Neural progenitor cell (in vitro differentiated cells): ENCODE results near the gene PTPRN2. TPM values are rescaled to one million over a fixed set of nuclear protein-coding genes. Genes with fewer than 3 reads are reported as not detected.
A peak's percentile ranks its signal among the peaks of the same experiment; 100 is the strongest.

Experiments used
- DNase-seq: peaks from one replicate; pipeline ENCODE4 v3.0.0-alpha.2; 2016; ENCODE audit warnings: low spot score
- H2AFZ ChIP-seq: fragments of 200-600 bp; sonication (generic); replicated peaks from 2 replicates; pipeline ENCODE4 v1.6.1; 2016; ENCODE audit warnings: antibody characterized with exemption
- H3F3A ChIP-seq: fragments of 200-600 bp; sonication (generic); 2 replicates; pipeline ENCODE4 v1.6.1; 2016; ENCODE audit warnings: antibody characterized with exemption, low read depth
- H3K27ac ChIP-seq: fragments of 200-600 bp; sonication (generic); 2 replicates; pipeline ENCODE4 v1.5.1; 2016; ENCODE audit warnings: mild to moderate bottlenecking
- H3K27me3 ChIP-seq: fragments of 200-600 bp; sonication (generic); 2 replicates; pipeline ENCODE4 v1.6.1; 2016; ENCODE audit warnings: mild to moderate bottlenecking, moderate library complexity
- H3K36me3 ChIP-seq: fragments of 200-600 bp; sonication (generic); 2 replicates; pipeline ENCODE4 v1.5.1; 2016
- H3K4me1 ChIP-seq: fragments of 200-600 bp; sonication (generic); 2 replicates; pipeline ENCODE4 v1.6.1; 2016; ENCODE audit warnings: mixed run types
- H3K4me2 ChIP-seq: fragments of 200-600 bp; sonication (generic); 2 replicates; pipeline ENCODE4 v1.6.1; 2016
- H3K4me3 ChIP-seq: fragments of 200-600 bp; sonication (generic); 2 replicates; pipeline ENCODE4 v1.5.1; 2016
- H3K79me2 ChIP-seq: fragments of 200-600 bp; sonication (generic); 2 replicates; pipeline ENCODE4 v1.6.1; 2016; ENCODE audit warnings: low read depth
- H3K9ac ChIP-seq: fragments of 200-600 bp; sonication (generic); 2 replicates; pipeline ENCODE4 v1.6.1; 2016
- H3K9me3 ChIP-seq: fragments of 200-600 bp; sonication (generic); 2 replicates; pipeline ENCODE4 v1.5.1; 2016; ENCODE audit warnings: low read depth
- H4K20me1 ChIP-seq: fragments of 200-600 bp; sonication (generic); 2 replicates; pipeline ENCODE4 v1.6.1; 2016; ENCODE audit warnings: low read depth
- H3K27ac Mint-ChIP-seq: 3 replicates; pipeline ENCODE4 v1.8.0; 2021; ENCODE audit warnings: mixed read lengths
- H3K27me3 Mint-ChIP-seq: 2 replicates; pipeline ENCODE4 v1.8.0; 2022; ENCODE audit warnings: low read depth, mild to moderate bottlenecking, inconsistent platforms, moderate library complexity, mixed read lengths; ENCODE audit not compliant: insufficient read depth
- H3K36me3 Mint-ChIP-seq: 3 replicates; pipeline ENCODE4 v1.8.0; 2021; ENCODE audit warnings: mixed read lengths
- H3K4me1 Mint-ChIP-seq: 3 replicates; pipeline ENCODE4 v1.8.0; 2021; ENCODE audit warnings: mixed read lengths
- H3K4me3 Mint-ChIP-seq: 3 replicates; pipeline ENCODE4 v1.8.0; 2021; ENCODE audit warnings: mild to moderate bottlenecking, moderate library complexity, mixed read lengths
- H3K9me3 Mint-ChIP-seq: 3 replicates; pipeline ENCODE4 v1.8.0; 2020; ENCODE audit warnings: mixed read lengths
- CTCF ChIP-seq: fragments of 200-600 bp; sonication (generic); IDR thresholded peaks from 2 replicates; pipeline ENCODE4 v1.5.1; 2017; ENCODE audit warnings: antibody characterized with exemption, mild to moderate bottlenecking
- EZH2 ChIP-seq: fragments of 200-600 bp; sonication (generic); IDR thresholded peaks from 2 replicates; pipeline ENCODE4 v1.6.1; 2017; ENCODE audit warnings: antibody characterized with exemption, mild to moderate bottlenecking, moderate library complexity
- EZH2phosphoT487 ChIP-seq: fragments of 200-600 bp; sonication (generic); IDR thresholded peaks from 2 replicates; pipeline ENCODE4 v1.6.1; 2017; ENCODE audit warnings: antibody characterized with exemption
- total RNA-seq: library from RNA; depleted of rRNA; stranded (reverse); fragments of >200 nt; gene quantifications from 2 replicates; pipeline ENCODE4 v1.2.3, GENCODE V29; 2015; ENCODE audit warnings: low replicate concordance

PTPRN2 gene
- total RNA-seq, 1 donor from 2014 or later = 3.0 TPM

GRCh38 chr7:158272509-158273137 is 315.0 kb downstream of the PTPRN2 start:
- H3K4me2 ChIP-seq = no peak overlapping the region
- H3K9me3 Mint-ChIP-seq = peaks cover 5% of the 10 kb centered on the region
- H2AFZ ChIP-seq = no peak overlapping the region
- DNase-seq = no peak
- H3K36me3 ChIP-seq = no peaks in the 10 kb centered on the region
- no peak overlapping the region for H3K27ac ChIP-seq
- TF ChIP-seq EZH2phosphoT487 = no peak
- TF ChIP-seq EZH2 = no peak
- no peak for TF ChIP-seq CTCF
- H3K27me3 ChIP-seq = no peaks in the 10 kb centered on the region
- no peaks in the 10 kb centered on the region for H3K9me3 ChIP-seq
- H3F3A ChIP-seq = no peaks in the 10 kb centered on the region
- H3K4me3 ChIP-seq = no peak overlapping the region
- H3K27ac Mint-ChIP-seq = peak overlapping the region; percentile 67
- H3K4me1 ChIP-seq = peaks cover 10% of the 10 kb centered on the region
- H3K4me1 Mint-ChIP-seq = peaks cover 12% of the 10 kb centered on the region
- H3K36me3 Mint-ChIP-seq = peaks cover 4% of the 10 kb centered on the region
- H4K20me1 ChIP-seq = no peaks in the 10 kb centered on the region
- no peak overlapping the region for H3K9ac ChIP-seq
- no peaks in the 10 kb centered on the region for H3K79me2 ChIP-seq
- no peak overlapping the region for H3K4me3 Mint-ChIP-seq
- peaks cover 9% of the 10 kb centered on the region for H3K27me3 Mint-ChIP-seq

- H3K36me3 ChIP-seq = no peaks in the 10 kb centered on the region
- Mint-ChIP-seq H3K4me3 (no peak overlapping the region), H3K4me1 (peaks cover 13% of the 10 kb centered on the region), H3K36me3 (peaks cover 4% of the 10 kb centered on the region), H3K9me3 (peaks cover 5% of the 10 kb centered on the region), H3K27ac (no peak overlapping the region), H3K27me3 (peaks cover 9% of the 10 kb centered on the region)
- H3K9me3 ChIP-seq = no peaks in the 10 kb centered on the region
- no peaks in the 10 kb centered on the region for H3K27me3 ChIP-seq
- H4K20me1 ChIP-seq = no peaks in the 10 kb centered on the region
- H3K79me2 ChIP-seq = no peaks in the 10 kb centered on the region
- H3F3A ChIP-seq = no peaks in the 10 kb centered on the region
- H2AFZ ChIP-seq = no peak overlapping the region
- H3K4me1 ChIP-seq = peaks cover 10% of the 10 kb centered on the region
- no peak for DNase-seq
- no peak overlapping the region for H3K4me2 ChIP-seq
- TF ChIP-seq CTCF (no peak), EZH2 (no peak), EZH2phosphoT487 (no peak)
- H3K27ac ChIP-seq = no peak overlapping the region
- H3K9ac ChIP-seq = no peak overlapping the region
- H3K4me3 ChIP-seq = no peak overlapping the region
These were observed 315.5 kb downstream of the PTPRN2 start for GRCh38 chr7:158272091-158272490.

- Histone ChIP-seq H3K36me3 (no peaks in the 10 kb centered on the region), H4K20me1 (no peaks in the 10 kb centered on the region), H3K4me1 (peaks cover 10% of the 10 kb centered on the region), H3K27me3 (no peaks in the 10 kb centered on the region), H3K4me2 (no peak overlapping the region), H3K9me3 (no peaks in the 10 kb centered on the region), H3K4me3 (no peak overlapping the region), H3K9ac (no peak overlapping the region), H3K27ac (no peak overlapping the region), H2AFZ (no peak overlapping the region), H3K79me2 (no peaks in the 10 kb centered on the region), H3F3A (no peaks in the 10 kb centered on the region)
- TF ChIP-seq CTCF (no peak), EZH2 (no peak), EZH2phosphoT487 (no peak)
- H3K36me3 Mint-ChIP-seq = peaks cover 4% of the 10 kb centered on the region
- H3K4me1 Mint-ChIP-seq = peaks cover 13% of the 10 kb centered on the region
- DNase-seq = no peak
- H3K4me3 Mint-ChIP-seq = no peak overlapping the region
- peaks cover 5% of the 10 kb centered on the region for H3K9me3 Mint-ChIP-seq
- H3K27ac Mint-ChIP-seq = no peak overlapping the region
- H3K27me3 Mint-ChIP-seq = peaks cover 9% of the 10 kb centered on the region
These were observed 316.0 kb downstream of the PTPRN2 start for GRCh38 chr7:158271646-158272045.
